ENCODE data around the gene DSG2. TPM values are rescaled to one million over a fixed set of nuclear protein-coding genes. Genes with fewer than 3 reads are reported as not detected.

Gene DSG2
- 1 to 10 TPM; 4.0 to 6.9 (median 5.7) TPM for total RNA-seq

DNA sequence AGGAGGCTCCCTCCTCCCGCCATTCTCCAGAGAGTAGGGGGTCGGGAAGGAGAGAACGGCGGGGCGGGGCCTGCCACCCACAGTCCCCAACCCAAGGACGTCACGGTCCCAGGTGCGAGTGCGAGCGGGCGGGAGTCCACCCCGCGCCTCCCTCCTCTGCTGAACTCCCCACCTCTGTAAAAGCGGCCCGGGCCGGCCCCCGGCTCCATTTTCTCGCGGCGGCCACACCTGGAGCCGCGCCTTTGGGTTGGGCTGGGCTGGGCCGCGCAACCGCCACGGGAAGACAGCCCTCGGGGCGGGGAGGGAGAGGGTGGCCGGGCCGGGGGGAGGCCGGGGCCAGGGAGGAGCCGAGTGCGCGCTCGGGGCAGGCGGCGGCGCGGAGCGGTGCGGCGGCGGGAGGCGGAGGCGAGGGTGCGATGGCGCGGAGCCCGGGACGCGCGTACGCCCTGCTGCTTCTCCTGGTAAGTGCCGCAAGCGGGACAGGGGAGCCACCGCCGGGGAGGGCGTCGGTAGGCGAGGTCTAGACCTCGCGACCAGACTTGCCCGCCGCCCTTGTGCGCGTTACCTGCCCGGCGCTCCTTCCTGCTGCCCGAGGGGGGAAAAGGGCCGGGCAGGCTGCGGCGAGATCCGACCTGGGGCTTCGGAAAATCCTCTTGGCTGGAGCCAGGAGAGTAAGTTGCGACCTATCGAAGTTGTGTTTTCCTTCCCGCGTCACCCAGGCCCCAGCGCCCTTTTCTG is at the start of gene DSG2:
Gene DSG2 (plus strand): TSS at position 342 of the 738 bp plus-strand sequence. CDS start 75 bp downstream, at position 417.
- peaks cover 0 to 17% (median 0%) of the 10 kb centered on the region in 4 donors for H3K4me1 ChIP-seq
- peak within 1 kb of the TSS in 2 of 4 donors; percentile 51 to 80 for H3K27ac ChIP-seq
- no peak for DNase-seq (ENCODE audit: low spot score in 2 of 2)
- no peaks in the 10 kb centered on the region for H3K36me3 ChIP-seq
- no peak for TF ChIP-seq EP300 (IDR thresholded peaks at IDR 0.05)
- no peak for TF ChIP-seq POLR2A (IDR thresholded peaks at IDR 0.05)
- TF ChIP-seq, protein P1, sequence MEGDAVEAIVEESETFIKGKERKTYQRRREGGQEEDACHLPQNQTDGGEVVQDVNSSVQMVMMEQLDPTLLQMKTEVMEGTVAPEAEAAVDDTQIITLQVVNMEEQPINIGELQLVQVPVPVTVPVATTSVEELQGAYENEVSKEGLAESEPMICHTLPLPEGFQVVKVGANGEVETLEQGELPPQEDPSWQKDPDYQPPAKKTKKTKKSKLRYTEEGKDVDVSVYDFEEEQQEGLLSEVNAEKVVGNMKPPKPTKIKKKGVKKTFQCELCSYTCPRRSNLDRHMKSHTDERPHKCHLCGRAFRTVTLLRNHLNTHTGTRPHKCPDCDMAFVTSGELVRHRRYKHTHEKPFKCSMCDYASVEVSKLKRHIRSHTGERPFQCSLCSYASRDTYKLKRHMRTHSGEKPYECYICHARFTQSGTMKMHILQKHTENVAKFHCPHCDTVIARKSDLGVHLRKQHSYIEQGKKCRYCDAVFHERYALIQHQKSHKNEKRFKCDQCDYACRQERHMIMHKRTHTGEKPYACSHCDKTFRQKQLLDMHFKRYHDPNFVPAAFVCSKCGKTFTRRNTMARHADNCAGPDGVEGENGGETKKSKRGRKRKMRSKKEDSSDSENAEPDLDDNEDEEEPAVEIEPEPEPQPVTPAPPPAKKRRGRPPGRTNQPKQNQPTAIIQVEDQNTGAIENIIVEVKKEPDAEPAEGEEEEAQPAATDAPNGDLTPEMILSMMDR (IDR thresholded peaks at IDR 0.05): no peak
- no peaks in the 10 kb centered on the region for H3K9me3 ChIP-seq
- H3K27me3 ChIP-seq: peaks cover 0 to 35% of the 10 kb centered on the region in 2 donors
- WGBS, 2 donors: 0 to 4% methylated on average over 12 to 26 of the region's 79 CpGs
- H3K4me3 ChIP-seq: peak within 1 kb of the TSS; percentile 27 to 62 (median 48)

DNA sequence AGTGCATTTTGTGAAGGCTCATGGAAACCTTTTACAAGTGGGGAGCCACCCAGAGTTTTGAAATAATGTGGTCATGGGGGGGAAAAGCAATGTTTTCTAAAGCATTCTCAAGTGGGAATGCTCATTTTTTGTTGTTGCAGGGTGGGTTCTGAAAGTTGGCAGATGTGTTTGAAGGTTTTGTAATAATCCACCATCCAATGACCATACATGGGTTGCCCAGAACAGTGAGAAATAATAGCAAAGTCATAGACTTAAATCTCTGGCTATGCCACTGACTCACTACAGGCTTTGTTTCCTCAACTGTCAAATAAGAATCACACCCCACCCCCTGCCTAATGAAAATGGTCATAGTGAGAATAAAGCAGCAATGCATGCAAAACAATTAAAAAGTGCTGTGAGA is 47.6 kb upstream of the DSG2 start:
- TF ChIP-seq EP300 (IDR thresholded peaks at IDR 0.05) (no peak), POLR2A (IDR thresholded peaks at IDR 0.05) (no peak)
- TF ChIP-seq, protein P1 (IDR thresholded peaks at IDR 0.05): no peak
- no peaks in the 10 kb centered on the region for H3K27me3 ChIP-seq
- DNase-seq (ENCODE audit: low spot score in 2 of 2): no peak
- H3K4me1 ChIP-seq: no peaks in the 10 kb centered on the region
- H3K9me3 ChIP-seq: no peaks in the 10 kb centered on the region
- H3K4me3 ChIP-seq: no peak overlapping the region
- no peak overlapping the region for H3K27ac ChIP-seq
- H3K36me3 ChIP-seq: no peaks in the 10 kb centered on the region

DNA sequence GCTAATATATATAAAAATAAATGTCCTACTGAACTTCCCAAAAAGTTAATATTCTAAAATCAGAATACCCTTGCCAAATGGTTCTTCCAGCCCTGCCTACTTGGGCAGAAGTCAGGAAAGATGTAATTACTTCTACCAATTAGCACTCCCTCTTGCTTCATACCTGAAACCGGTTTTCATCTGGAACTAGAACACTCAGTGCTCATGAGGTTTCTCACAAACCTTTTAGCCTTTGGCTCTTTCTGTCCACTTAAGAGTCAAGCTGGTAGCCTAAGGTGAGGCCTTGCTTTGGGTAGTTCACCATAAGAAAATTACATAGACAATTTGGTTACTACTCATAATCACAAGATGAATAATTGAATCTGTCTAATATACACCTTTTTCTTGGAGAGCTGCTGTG is 46.4 kb upstream of the DSG2 start:
- no peaks in the 10 kb centered on the region for H3K4me1 ChIP-seq
- H3K27me3 ChIP-seq: no peaks in the 10 kb centered on the region
- no peak for DNase-seq (ENCODE audit: low spot score in 2 of 2)
- TF ChIP-seq, protein P1 (IDR thresholded peaks at IDR 0.05): no peak
- TF ChIP-seq EP300 (IDR thresholded peaks at IDR 0.05) (no peak), POLR2A (IDR thresholded peaks at IDR 0.05) (no peak)
- H3K36me3 ChIP-seq: no peaks in the 10 kb centered on the region
- WGBS, 2 donors: 89% methylated on average over 1 of the region's 1 CpG
- no peak overlapping the region for H3K4me3 ChIP-seq
- no peak overlapping the region for H3K27ac ChIP-seq
- no peaks in the 10 kb centered on the region for H3K9me3 ChIP-seq

DNA sequence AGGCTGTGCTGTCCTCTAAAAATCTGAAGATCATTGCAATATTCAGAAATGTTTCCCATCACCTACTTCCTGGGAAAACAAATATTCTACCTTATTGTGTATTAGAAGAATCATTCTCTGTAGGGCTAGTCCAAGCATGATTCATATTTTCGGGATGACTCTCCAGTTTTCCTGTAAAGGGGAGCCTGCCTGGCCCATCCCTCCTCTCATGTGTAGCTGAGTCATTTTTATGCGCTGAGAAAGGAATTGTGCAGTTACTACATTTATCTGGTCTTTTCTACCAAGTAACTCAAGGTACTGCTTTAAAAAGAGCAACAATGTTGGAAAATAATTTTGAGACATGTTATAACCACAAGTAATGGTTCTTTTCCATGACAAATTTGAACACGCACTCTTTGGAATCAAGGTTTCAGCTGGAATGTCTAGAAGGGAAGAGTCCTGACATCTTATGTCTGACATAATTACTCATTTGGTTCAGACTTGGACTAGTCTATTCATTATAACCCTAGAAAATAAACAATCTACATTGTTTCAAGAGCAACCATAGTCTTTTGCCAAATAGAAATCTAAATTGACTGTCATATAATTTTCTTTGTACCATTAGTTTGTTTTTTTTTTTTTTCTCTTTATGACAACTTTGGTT is 43.8 kb upstream of the DSG2 start:
- 88 to 91% methylated on average over 3 of the region's 3 CpGs for WGBS, 2 donors
- no peak overlapping the region for H3K27ac ChIP-seq
- H3K4me1 ChIP-seq: no peaks in the 10 kb centered on the region
- no peaks in the 10 kb centered on the region for H3K36me3 ChIP-seq
- no peak overlapping the region for H3K4me3 ChIP-seq
- H3K9me3 ChIP-seq: no peaks in the 10 kb centered on the region
- H3K27me3 ChIP-seq: no peaks in the 10 kb centered on the region
- TF ChIP-seq EP300 (IDR thresholded peaks at IDR 0.05) (no peak), POLR2A (IDR thresholded peaks at IDR 0.05) (no peak)
- TF ChIP-seq, protein P1 (IDR thresholded peaks at IDR 0.05): no peak
- DNase-seq (ENCODE audit: low spot score in 2 of 2): no peak

DNA sequence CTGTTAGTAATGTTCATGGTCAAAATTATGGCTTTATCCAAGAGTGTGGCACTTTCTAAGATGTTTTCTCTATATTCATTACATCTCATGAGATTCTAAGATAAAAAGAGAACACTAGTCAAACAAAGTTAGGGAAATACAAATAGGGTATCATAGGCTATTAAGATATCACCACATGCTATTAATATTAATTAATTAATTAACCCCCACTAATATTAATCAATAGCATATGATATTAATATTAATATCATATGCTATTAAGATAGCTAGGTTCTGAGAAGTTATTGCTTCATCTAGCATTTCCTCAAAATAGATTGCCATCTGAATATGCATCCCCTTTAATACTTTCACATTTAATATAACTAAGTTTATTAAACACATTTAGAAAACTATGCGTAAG is 28.3 kb upstream of the DSG2 start:
- WGBS, 2 donors: 98 to 100% methylated on average over 1 of the region's 1 CpG
- H3K9me3 ChIP-seq: no peaks in the 10 kb centered on the region
- H3K4me3 ChIP-seq: no peak overlapping the region
- no peak for TF ChIP-seq EP300 (IDR thresholded peaks at IDR 0.05)
- TF ChIP-seq, protein P1 (IDR thresholded peaks at IDR 0.05): no peak
- TF ChIP-seq POLR2A (IDR thresholded peaks at IDR 0.05): no peak
- no peaks in the 10 kb centered on the region for H3K36me3 ChIP-seq
- no peak for DNase-seq (ENCODE audit: low spot score in 2 of 2)
- H3K27me3 ChIP-seq: no peaks in the 10 kb centered on the region
- no peaks in the 10 kb centered on the region for H3K4me1 ChIP-seq
- no peak overlapping the region for H3K27ac ChIP-seq

Measured in tibial nerve (tissue), 4 donors.